Adipocyte (in vitro differentiated cells): Measurements from ENCODE around the gene TELO2.

Source experiments
- DNase-seq: peaks from one replicate; pipeline ENCODE4 v3.0.0-alpha.2; 2015; ENCODE audit warnings: low read depth
- H3K27me3 ChIP-seq: replicated peaks from 2 replicates; pipeline ENCODE4 v1.7.0; 2013; ENCODE audit warnings: mild to moderate bottlenecking, low read length, moderate library complexity; ENCODE audit not compliant: control insufficient read depth, insufficient read depth
- H3K36me3 ChIP-seq: 2 replicates; pipeline ENCODE4 v1.7.0; 2013; ENCODE audit warnings: low read length, mild to moderate bottlenecking, moderate library complexity; ENCODE audit not compliant: control insufficient read depth, insufficient read depth, severe bottlenecking
- H3K4me1 ChIP-seq: 2 replicates; pipeline ENCODE4 v1.7.0; 2013; ENCODE audit warnings: mild to moderate bottlenecking, low read length, moderate library complexity; ENCODE audit not compliant: control insufficient read depth, insufficient read depth
- H3K4me3 ChIP-seq: 2 replicates; pipeline ENCODE4 v1.7.0; 2013; ENCODE audit warnings: mild to moderate bottlenecking, low read length, moderate library complexity
- H3K9ac ChIP-seq: 2 replicates; pipeline ENCODE4 v1.7.0; 2013; ENCODE audit warnings: mild to moderate bottlenecking, low read length, moderate library complexity
- H3K9me3 ChIP-seq: 2 replicates; pipeline ENCODE4 v1.7.0; 2013; ENCODE audit warnings: mild to moderate bottlenecking, low read length, moderate library complexity; ENCODE audit not compliant: control insufficient read depth

Gene TELO2

GRCh38 chr16:1495211-1495888 lies 2.2 kb downstream of the TELO2 start:
- H3K36me3 ChIP-seq, result peaks cover 29% of the 10 kb centered on the region
- H3K4me3 ChIP-seq, result no peak overlapping the region
- no peaks in the 10 kb centered on the region for H3K9me3 ChIP-seq
- no peak overlapping the region for H3K9ac ChIP-seq
- no peak for DNase-seq
- H3K27me3 ChIP-seq, result no peaks in the 10 kb centered on the region
- H3K4me1 ChIP-seq, result peaks cover 16% of the 10 kb centered on the region

GRCh38 chr16:1495889-1496262 lies 2.7 kb downstream of the TELO2 start:
- Histone ChIP-seq H3K36me3 (peaks cover 29% of the 10 kb centered on the region), H3K9ac (no peak overlapping the region), H3K9me3 (no peaks in the 10 kb centered on the region), H3K4me3 (no peak overlapping the region), H3K4me1 (peaks cover 16% of the 10 kb centered on the region), H3K27me3 (no peaks in the 10 kb centered on the region)
- no peak for DNase-seq

- no peak overlapping the region for H3K9ac ChIP-seq
- H3K36me3 ChIP-seq, result peaks cover 29% of the 10 kb centered on the region
- no peak overlapping the region for H3K4me3 ChIP-seq
- no peaks in the 10 kb centered on the region for H3K9me3 ChIP-seq
- peaks cover 16% of the 10 kb centered on the region for H3K4me1 ChIP-seq
- no peaks in the 10 kb centered on the region for H3K27me3 ChIP-seq
- no peak for DNase-seq
Observed at GRCh38 chr16:1496464-1496863, 3.3 kb downstream of the TELO2 start.

GRCh38 chr16:1497014-1497598 lies 3.9 kb downstream of the TELO2 start:
- Histone ChIP-seq H3K9ac (no peak overlapping the region), H3K36me3 (peaks cover 35% of the 10 kb centered on the region)

GRCh38 chr16:1498899-1499676 lies 5.9 kb downstream of the TELO2 start:
- H3K36me3 ChIP-seq, result peaks cover 48% of the 10 kb centered on the region
- no peaks in the 10 kb centered on the region for H3K27me3 ChIP-seq
- no peak for DNase-seq
- H3K4me3 ChIP-seq, result no peak overlapping the region
- peaks cover 7% of the 10 kb centered on the region for H3K4me1 ChIP-seq
- no peaks in the 10 kb centered on the region for H3K9me3 ChIP-seq
- no peak overlapping the region for H3K9ac ChIP-seq

More at GRCh38 chr16:1497014-1497598, 3.9 kb downstream of the TELO2 start:
- Histone ChIP-seq H3K4me3 (no peak overlapping the region), H3K9me3 (no peaks in the 10 kb centered on the region), H3K27me3 (no peaks in the 10 kb centered on the region), H3K4me1 (peaks cover 16% of the 10 kb centered on the region)
- DNase-seq, result no peak

- no peak overlapping the region for H3K4me3 ChIP-seq
- no peak for DNase-seq
- H3K9me3 ChIP-seq, result no peaks in the 10 kb centered on the region
- H3K27me3 ChIP-seq, result no peaks in the 10 kb centered on the region
- no peak overlapping the region for H3K9ac ChIP-seq
- H3K36me3 ChIP-seq, result peaks cover 48% of the 10 kb centered on the region
- H3K4me1 ChIP-seq, result peaks cover 1% of the 10 kb centered on the region
Observed at GRCh38 chr16:1499756-1500464, 6.8 kb downstream of the TELO2 start.

- Histone ChIP-seq H3K27me3 (no peaks in the 10 kb centered on the region), H3K9me3 (no peaks in the 10 kb centered on the region), H3K36me3 (peaks cover 43% of the 10 kb centered on the region), H3K4me3 (no peak overlapping the region), H3K9ac (no peak overlapping the region), H3K4me1 (no peaks in the 10 kb centered on the region)
- DNase-seq, result no peak
Observed at GRCh38 chr16:1500465-1501150, 7.4 kb downstream of the TELO2 start.

- peaks cover 35% of the 10 kb centered on the region for H3K36me3 ChIP-seq
- no peaks in the 10 kb centered on the region for H3K4me1 ChIP-seq
- H3K9me3 ChIP-seq, result no peaks in the 10 kb centered on the region
- H3K4me3 ChIP-seq, result no peak overlapping the region
- H3K9ac ChIP-seq, result no peak overlapping the region
- DNase-seq, result no peak
- no peaks in the 10 kb centered on the region for H3K27me3 ChIP-seq
Observed at GRCh38 chr16:1501630-1502029, 8.5 kb downstream of the TELO2 start.

- Histone ChIP-seq H3K36me3 (peaks cover 28% of the 10 kb centered on the region), H3K4me3 (no peak overlapping the region), H3K4me1 (no peaks in the 10 kb centered on the region), H3K9ac (no peak overlapping the region), H3K9me3 (no peaks in the 10 kb centered on the region), H3K27me3 (no peaks in the 10 kb centered on the region)
- DNase-seq, result no peak
Observed at GRCh38 chr16:1502092-1503004, 9.2 kb downstream of the TELO2 start.
